ENCODE data around the gene RUNX2.
A peak's percentile ranks its signal among the peaks of the same experiment; 100 is the strongest.

Gene RUNX2

DNA sequence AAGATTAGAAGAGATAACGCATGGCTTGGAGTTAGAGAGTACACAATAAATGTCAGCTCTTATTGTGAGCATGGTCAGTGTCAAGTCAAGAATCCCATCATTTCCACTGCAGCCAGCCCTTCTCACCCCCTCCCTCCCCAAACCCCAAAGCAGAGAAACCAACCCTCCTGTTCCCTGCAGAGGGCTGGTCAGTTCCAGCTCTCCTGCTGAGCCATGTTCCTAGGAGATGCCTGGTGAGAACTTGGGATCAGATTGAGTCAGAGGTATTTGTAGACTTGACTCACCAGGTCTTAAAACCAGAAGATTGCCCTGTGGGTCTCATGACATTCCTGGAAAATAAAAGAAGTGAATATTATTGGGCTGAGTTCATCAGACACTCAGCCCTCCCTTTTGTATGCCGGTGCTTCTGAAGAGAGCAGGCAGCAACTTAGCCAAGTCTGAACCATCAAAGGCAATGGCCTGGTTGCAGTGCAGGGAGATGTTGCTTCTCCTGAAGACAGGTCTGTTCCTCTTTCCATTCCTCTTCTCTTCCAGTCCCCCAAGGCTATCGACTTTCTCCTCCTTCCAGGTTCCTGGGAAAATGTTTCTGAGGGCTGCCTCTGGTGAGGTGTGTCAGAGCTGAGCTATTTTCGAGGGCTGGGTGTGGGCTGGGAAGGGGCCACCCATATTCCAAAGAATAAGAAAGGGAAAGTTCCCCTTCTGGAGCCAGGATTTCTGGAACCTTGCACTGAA is 327.8 kb downstream of the RUNX2 start:
- no peak for DNase-seq
- H3K27me3 ChIP-seq (replicated peaks; ENCODE audit: control insufficient read depth, insufficient read depth, low read length, poor library complexity, severe bottlenecking), result no peaks in the 10 kb centered on the region
- no peaks in the 10 kb centered on the region for H3K36me3 ChIP-seq (ENCODE audit: control insufficient read depth, insufficient read depth, low read length)
- H3K9me3 ChIP-seq (ENCODE audit: control insufficient read depth, low read length), result no peaks in the 10 kb centered on the region
- H3K4me3 ChIP-seq (ENCODE audit: insufficient read depth, low read depth, low read length, poor library complexity, severe bottlenecking), result no peak overlapping the region
- H3K27ac ChIP-seq (ENCODE audit: insufficient read depth, low read length, poor library complexity, severe bottlenecking), result no peak overlapping the region
- no peaks in the 10 kb centered on the region for H3K4me1 ChIP-seq (ENCODE audit: control insufficient read depth, insufficient read depth, low read length, poor library complexity, severe bottlenecking)

DNA sequence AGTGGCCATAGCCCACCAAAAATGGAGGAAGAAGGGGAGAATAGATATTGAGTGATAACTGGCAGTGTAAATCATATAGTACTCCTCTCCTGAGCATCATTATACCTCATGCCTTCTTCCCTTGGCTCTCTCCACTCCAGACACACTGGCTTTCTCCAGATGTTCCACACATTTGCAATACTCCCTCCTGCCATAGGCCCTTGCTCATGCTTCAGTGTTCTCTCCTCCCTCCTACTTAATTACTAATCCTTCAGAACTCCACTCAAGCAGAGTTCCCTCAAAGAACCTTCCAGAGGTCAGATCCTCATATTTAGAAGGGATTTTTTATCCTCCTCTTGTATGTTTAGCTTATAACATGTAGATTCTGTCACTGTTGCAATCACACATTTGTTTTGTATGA is 329.1 kb downstream of the RUNX2 start:
- no peaks in the 10 kb centered on the region for H3K9me3 ChIP-seq (ENCODE audit: control insufficient read depth, low read length)
- no peaks in the 10 kb centered on the region for H3K4me1 ChIP-seq (ENCODE audit: control insufficient read depth, insufficient read depth, low read length, poor library complexity, severe bottlenecking)
- no peaks in the 10 kb centered on the region for H3K27me3 ChIP-seq (replicated peaks; ENCODE audit: control insufficient read depth, insufficient read depth, low read length, poor library complexity, severe bottlenecking)
- H3K36me3 ChIP-seq (ENCODE audit: control insufficient read depth, insufficient read depth, low read length), result no peaks in the 10 kb centered on the region
- H3K27ac ChIP-seq (ENCODE audit: insufficient read depth, low read length, poor library complexity, severe bottlenecking), result no peak overlapping the region
- no peak for DNase-seq
- H3K4me3 ChIP-seq (ENCODE audit: insufficient read depth, low read depth, low read length, poor library complexity, severe bottlenecking), result no peak overlapping the region

DNA sequence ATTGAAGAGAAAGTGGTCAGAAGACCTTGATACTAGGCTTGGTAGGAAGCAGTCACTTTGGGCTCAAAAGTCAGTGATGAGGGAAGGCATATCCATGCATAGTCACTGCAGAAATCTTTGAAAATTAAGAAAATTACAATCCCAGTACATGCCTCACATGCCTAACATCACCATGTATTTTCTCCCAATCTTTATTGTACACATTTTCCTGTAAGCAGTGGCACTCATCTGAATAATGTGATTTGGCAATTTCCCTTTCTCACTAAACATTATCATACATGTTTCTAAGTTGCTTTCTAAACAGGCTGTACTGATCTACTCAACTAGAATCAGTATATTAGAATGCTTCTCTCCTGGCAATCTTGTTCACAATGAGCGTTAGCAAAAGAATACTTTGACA is 330.3 kb downstream of the RUNX2 start:
- Histone ChIP-seq H3K9me3 (ENCODE audit: control insufficient read depth, low read length) (no peaks in the 10 kb centered on the region), H3K4me1 (ENCODE audit: control insufficient read depth, insufficient read depth, low read length, poor library complexity, severe bottlenecking) (peaks cover 6% of the 10 kb centered on the region), H3K36me3 (ENCODE audit: control insufficient read depth, insufficient read depth, low read length) (no peaks in the 10 kb centered on the region), H3K27ac (ENCODE audit: insufficient read depth, low read length, poor library complexity, severe bottlenecking) (no peak overlapping the region), H3K27me3 (replicated peaks; ENCODE audit: control insufficient read depth, insufficient read depth, low read length, poor library complexity, severe bottlenecking) (no peaks in the 10 kb centered on the region), H3K4me3 (ENCODE audit: insufficient read depth, low read depth, low read length, poor library complexity, severe bottlenecking) (no peak overlapping the region)
- DNase-seq, result no peak

DNA sequence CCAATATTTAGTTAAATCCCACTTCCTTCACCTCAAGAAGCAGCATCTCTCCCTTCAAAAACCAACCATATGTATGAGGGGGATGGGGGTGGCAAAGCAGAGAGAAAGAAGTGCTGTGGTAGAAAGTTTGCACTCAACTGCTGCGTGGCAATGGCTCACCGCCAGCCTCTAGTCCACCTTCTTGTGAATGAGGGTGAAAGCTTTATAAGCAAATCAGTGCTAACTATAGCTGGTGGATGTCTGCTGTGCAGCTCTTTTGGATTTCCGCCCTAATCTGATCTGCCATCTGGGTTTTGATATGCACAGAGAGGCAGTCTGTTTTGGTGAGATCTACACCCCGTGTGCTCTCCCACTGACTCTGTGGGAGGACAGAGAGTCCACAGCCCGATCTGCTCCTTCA is 330.8 kb downstream of the RUNX2 start:
- H3K36me3 ChIP-seq (ENCODE audit: control insufficient read depth, insufficient read depth, low read length), result no peaks in the 10 kb centered on the region
- no peaks in the 10 kb centered on the region for H3K27me3 ChIP-seq (replicated peaks; ENCODE audit: control insufficient read depth, insufficient read depth, low read length, poor library complexity, severe bottlenecking)
- peaks cover 9% of the 10 kb centered on the region for H3K4me1 ChIP-seq (ENCODE audit: control insufficient read depth, insufficient read depth, low read length, poor library complexity, severe bottlenecking)
- H3K4me3 ChIP-seq (ENCODE audit: insufficient read depth, low read depth, low read length, poor library complexity, severe bottlenecking), result no peak overlapping the region
- no peak overlapping the region for H3K27ac ChIP-seq (ENCODE audit: insufficient read depth, low read length, poor library complexity, severe bottlenecking)
- H3K9me3 ChIP-seq (ENCODE audit: control insufficient read depth, low read length), result no peaks in the 10 kb centered on the region
- DNase-seq, result no peak

DNA sequence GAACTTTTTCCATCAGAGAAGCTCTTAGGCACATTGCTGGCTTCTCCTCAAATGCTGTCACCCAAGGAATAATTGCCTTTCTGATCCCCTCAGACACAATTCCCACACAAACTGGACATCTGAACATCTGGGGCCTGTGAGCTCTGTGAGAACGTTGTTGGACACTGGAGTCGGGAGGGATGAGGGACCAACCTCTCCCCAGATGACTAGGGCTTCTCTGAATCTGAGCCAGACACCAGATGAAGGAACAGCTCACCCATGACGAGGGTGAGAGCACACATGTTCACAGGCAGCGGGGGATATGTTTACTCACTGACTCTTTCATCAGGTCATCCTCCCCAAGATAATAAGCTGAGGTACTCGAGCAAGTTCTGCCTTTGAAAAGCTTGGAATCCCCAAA is 333.5 kb downstream of the RUNX2 start:
- Histone ChIP-seq H3K4me3 (ENCODE audit: insufficient read depth, low read depth, low read length, poor library complexity, severe bottlenecking) (no peak overlapping the region), H3K27me3 (replicated peaks; ENCODE audit: control insufficient read depth, insufficient read depth, low read length, poor library complexity, severe bottlenecking) (no peaks in the 10 kb centered on the region), H3K36me3 (ENCODE audit: control insufficient read depth, insufficient read depth, low read length) (no peaks in the 10 kb centered on the region), H3K4me1 (ENCODE audit: control insufficient read depth, insufficient read depth, low read length, poor library complexity, severe bottlenecking) (peaks cover 15% of the 10 kb centered on the region), H3K9me3 (ENCODE audit: control insufficient read depth, low read length) (no peaks in the 10 kb centered on the region), H3K27ac (ENCODE audit: insufficient read depth, low read length, poor library complexity, severe bottlenecking) (no peak overlapping the region)
- DNase-seq, result no peak

DNA sequence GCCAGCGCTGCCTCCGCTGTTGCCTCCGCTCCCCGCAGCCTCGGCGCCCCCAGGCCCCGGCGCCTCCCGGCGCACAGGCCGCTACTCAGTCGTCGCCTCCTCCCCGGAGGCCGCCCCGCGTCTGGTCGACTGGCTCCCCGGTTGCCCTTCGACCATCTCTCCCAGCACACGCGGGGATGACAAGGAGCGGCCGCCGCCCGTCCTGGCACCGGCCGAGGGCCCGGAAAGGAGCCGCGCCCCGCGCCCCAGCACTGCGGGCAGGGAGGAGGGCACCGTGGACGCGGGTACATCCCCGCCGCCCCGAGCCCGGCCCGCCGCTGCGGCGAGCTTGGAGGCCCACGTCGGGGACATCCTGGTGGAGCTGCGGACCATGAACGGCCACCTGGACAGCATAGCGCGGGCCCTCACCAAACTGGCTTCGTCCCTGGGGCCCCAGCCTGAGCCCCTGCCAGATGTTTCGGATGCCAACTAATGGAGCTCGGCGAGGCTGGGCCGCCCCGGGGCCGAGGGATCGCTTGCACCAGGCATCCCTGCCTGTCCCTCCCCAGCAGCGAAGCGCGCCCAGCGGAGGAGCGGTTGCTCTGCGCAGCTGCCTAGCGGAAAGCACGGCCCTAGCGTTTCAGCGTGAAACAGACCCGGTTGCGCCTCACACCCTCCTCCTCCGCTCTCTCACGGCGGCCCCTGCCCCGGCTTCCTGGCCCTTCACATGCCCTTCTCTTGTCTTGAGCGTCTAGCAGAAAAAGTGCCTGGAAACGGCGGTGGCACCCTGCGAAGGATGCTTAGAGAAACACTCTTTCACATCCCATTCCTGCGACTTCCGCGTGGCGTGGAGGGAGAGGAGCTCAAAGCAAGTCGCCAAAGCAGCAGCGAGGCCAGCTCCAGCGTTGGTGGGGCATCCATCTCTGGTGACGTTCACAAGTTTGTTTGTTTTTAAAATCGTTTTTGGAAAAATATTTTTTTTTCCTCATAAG is 335.4 kb downstream of the RUNX2 start:
- Histone ChIP-seq H3K9me3 (ENCODE audit: control insufficient read depth, low read length) (no peaks in the 10 kb centered on the region), H3K27me3 (replicated peaks; ENCODE audit: control insufficient read depth, insufficient read depth, low read length, poor library complexity, severe bottlenecking) (no peaks in the 10 kb centered on the region), H3K4me3 (ENCODE audit: insufficient read depth, low read depth, low read length, poor library complexity, severe bottlenecking) (peak overlapping the region; percentile 41), H3K27ac (ENCODE audit: insufficient read depth, low read length, poor library complexity, severe bottlenecking) (no peak overlapping the region), H3K4me1 (ENCODE audit: control insufficient read depth, insufficient read depth, low read length, poor library complexity, severe bottlenecking) (peaks cover 15% of the 10 kb centered on the region), H3K36me3 (ENCODE audit: control insufficient read depth, insufficient read depth, low read length) (no peaks in the 10 kb centered on the region)
- no peak for DNase-seq

DNA sequence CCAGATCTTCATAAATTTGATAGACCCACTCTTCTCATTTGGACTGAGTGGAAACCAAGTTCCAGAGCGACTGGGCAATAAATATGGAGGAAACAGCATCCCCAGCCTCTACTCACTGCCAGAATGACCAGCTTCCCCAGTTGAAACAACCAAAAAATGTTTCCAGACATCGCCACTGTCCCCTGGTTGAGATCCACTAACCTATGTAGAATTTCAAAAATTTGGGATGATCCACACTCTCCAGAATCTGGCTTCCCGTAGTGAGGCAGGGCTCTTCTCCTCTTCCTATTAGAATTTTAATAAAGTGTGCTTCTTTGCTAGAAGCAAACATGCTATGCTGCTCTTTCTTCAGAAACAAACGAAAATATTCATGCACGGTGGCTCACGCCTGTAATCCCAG is 336.6 kb downstream of the RUNX2 start:
- no peaks in the 10 kb centered on the region for H3K36me3 ChIP-seq (ENCODE audit: control insufficient read depth, insufficient read depth, low read length)
- DNase-seq, result no peak
- H3K4me1 ChIP-seq (ENCODE audit: control insufficient read depth, insufficient read depth, low read length, poor library complexity, severe bottlenecking), result peaks cover 15% of the 10 kb centered on the region
- H3K27me3 ChIP-seq (replicated peaks; ENCODE audit: control insufficient read depth, insufficient read depth, low read length, poor library complexity, severe bottlenecking), result no peaks in the 10 kb centered on the region
- H3K27ac ChIP-seq (ENCODE audit: insufficient read depth, low read length, poor library complexity, severe bottlenecking), result no peak overlapping the region
- H3K4me3 ChIP-seq (ENCODE audit: insufficient read depth, low read depth, low read length, poor library complexity, severe bottlenecking), result no peak overlapping the region
- H3K9me3 ChIP-seq (ENCODE audit: control insufficient read depth, low read length), result no peaks in the 10 kb centered on the region

DNA sequence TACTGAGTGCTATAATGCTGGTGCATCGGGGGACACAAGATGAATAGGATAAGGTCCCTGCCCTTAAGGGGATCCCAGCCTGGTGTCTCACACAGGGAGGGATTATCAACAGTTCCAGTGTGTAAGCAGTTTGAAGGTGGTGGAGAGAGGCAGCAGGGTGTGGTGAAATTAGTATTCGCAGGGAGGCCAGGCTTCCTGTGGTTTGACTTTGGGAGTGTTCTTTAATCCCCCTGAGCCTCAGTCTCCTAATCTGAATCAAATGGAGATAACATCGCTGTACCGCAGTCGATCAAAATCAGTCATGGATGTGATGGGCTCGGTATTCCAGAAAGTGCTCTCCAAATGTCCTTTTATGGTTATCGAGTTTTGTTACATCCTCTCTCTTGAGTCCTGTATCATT is 337.7 kb downstream of the RUNX2 start:
- DNase-seq, result no peak

DNA sequence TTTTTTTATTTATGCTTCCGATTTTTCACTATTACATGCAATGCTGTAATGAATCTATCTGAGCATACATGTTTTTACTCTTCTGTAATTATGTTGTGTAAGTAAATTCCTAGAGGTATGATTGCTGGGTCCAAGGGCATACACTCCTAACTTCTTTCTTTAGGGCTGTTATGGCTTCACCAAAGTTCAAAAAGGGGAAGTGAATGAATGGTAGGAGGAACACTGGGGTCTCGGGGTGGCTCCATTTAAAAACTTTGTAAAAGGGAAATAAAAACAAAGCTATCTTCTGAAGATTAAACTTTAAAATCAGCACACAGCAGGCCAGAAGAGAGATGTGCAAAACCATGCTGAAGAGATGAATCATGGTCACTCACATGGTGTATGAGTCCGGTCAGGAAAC is 338.7 kb downstream of the RUNX2 start:
- Histone ChIP-seq H3K4me3 (ENCODE audit: insufficient read depth, low read depth, low read length, poor library complexity, severe bottlenecking) (no peak overlapping the region), H3K27me3 (replicated peaks; ENCODE audit: control insufficient read depth, insufficient read depth, low read length, poor library complexity, severe bottlenecking) (no peaks in the 10 kb centered on the region), H3K4me1 (ENCODE audit: control insufficient read depth, insufficient read depth, low read length, poor library complexity, severe bottlenecking) (peaks cover 15% of the 10 kb centered on the region), H3K9me3 (ENCODE audit: control insufficient read depth, low read length) (no peaks in the 10 kb centered on the region), H3K27ac (ENCODE audit: insufficient read depth, low read length, poor library complexity, severe bottlenecking) (no peak overlapping the region), H3K36me3 (ENCODE audit: control insufficient read depth, insufficient read depth, low read length) (no peaks in the 10 kb centered on the region)
- DNase-seq, result no peak

More for the DNA sequence above, 337.7 kb downstream of the RUNX2 start:
- no peak overlapping the region for H3K4me3 ChIP-seq (ENCODE audit: insufficient read depth, low read depth, low read length, poor library complexity, severe bottlenecking)
- H3K9me3 ChIP-seq (ENCODE audit: control insufficient read depth, low read length), result no peaks in the 10 kb centered on the region
- no peaks in the 10 kb centered on the region for H3K27me3 ChIP-seq (replicated peaks; ENCODE audit: control insufficient read depth, insufficient read depth, low read length, poor library complexity, severe bottlenecking)
- H3K27ac ChIP-seq (ENCODE audit: insufficient read depth, low read length, poor library complexity, severe bottlenecking), result no peak overlapping the region
- H3K4me1 ChIP-seq (ENCODE audit: control insufficient read depth, insufficient read depth, low read length, poor library complexity, severe bottlenecking), result peaks cover 15% of the 10 kb centered on the region
- no peaks in the 10 kb centered on the region for H3K36me3 ChIP-seq (ENCODE audit: control insufficient read depth, insufficient read depth, low read length)

DNA sequence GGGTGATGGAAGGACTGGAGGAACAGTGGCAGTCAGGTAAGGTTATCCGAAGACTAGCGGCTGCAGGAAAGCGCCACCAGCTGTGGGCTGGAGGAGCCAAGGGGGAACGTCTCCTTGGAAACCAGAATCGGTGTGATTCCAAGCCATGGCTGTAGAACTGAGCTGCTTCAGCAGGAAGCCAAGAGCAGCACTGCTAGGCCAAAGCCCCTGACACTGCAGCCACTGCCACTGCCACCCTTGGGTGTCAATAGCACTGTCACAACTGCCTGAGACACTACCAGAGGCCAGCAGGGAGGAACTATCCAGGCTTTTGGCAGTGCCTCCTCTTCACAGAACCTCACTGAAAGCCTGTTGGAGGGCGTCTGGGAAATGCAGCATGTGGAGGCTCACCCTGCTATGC is 339.2 kb downstream of the RUNX2 start:
- DNase-seq, result no peak
- peaks cover 15% of the 10 kb centered on the region for H3K4me1 ChIP-seq (ENCODE audit: control insufficient read depth, insufficient read depth, low read length, poor library complexity, severe bottlenecking)
- no peaks in the 10 kb centered on the region for H3K36me3 ChIP-seq (ENCODE audit: control insufficient read depth, insufficient read depth, low read length)
- no peaks in the 10 kb centered on the region for H3K27me3 ChIP-seq (replicated peaks; ENCODE audit: control insufficient read depth, insufficient read depth, low read length, poor library complexity, severe bottlenecking)
- no peak overlapping the region for H3K4me3 ChIP-seq (ENCODE audit: insufficient read depth, low read depth, low read length, poor library complexity, severe bottlenecking)
- H3K27ac ChIP-seq (ENCODE audit: insufficient read depth, low read length, poor library complexity, severe bottlenecking), result no peak overlapping the region
- no peaks in the 10 kb centered on the region for H3K9me3 ChIP-seq (ENCODE audit: control insufficient read depth, low read length)
